ENCODE results near the gene BMAL1. TPM values are rescaled to one million over a fixed set of nuclear protein-coding genes. Genes with fewer than 3 reads are reported as not detected.

BMAL1 gene
- total and polyA plus RNA-seq, 8 donors: 7.1 to 132 (median 16.4) TPM

- Histone ChIP-seq H3K27ac (peak overlapping the region; percentile 91 to 97 (median 92)), H3K4me1 (peaks cover 0 to 57% (median 37%) of the 10 kb centered on the region in 4 donors), H3K9me3 (no peaks in the 10 kb centered on the region), H3K4me3 (peak overlapping the region; percentile 78 to 97 (median 94)), H3K27me3 (peaks cover 0 to 6% (median 0%) of the 10 kb centered on the region in 3 donors), H3K36me3 (no peaks in the 10 kb centered on the region)
- no peak for DNase-seq
- TF ChIP-seq EP300 (IDR thresholded peaks at IDR 0.05): no peak
- no peak for TF ChIP-seq POLR2A (IDR thresholded peaks at IDR 0.05)
- TF ChIP-seq POLR2AphosphoS5 (IDR thresholded peaks at IDR 0.05): no peak
- TF ChIP-seq, protein P1, sequence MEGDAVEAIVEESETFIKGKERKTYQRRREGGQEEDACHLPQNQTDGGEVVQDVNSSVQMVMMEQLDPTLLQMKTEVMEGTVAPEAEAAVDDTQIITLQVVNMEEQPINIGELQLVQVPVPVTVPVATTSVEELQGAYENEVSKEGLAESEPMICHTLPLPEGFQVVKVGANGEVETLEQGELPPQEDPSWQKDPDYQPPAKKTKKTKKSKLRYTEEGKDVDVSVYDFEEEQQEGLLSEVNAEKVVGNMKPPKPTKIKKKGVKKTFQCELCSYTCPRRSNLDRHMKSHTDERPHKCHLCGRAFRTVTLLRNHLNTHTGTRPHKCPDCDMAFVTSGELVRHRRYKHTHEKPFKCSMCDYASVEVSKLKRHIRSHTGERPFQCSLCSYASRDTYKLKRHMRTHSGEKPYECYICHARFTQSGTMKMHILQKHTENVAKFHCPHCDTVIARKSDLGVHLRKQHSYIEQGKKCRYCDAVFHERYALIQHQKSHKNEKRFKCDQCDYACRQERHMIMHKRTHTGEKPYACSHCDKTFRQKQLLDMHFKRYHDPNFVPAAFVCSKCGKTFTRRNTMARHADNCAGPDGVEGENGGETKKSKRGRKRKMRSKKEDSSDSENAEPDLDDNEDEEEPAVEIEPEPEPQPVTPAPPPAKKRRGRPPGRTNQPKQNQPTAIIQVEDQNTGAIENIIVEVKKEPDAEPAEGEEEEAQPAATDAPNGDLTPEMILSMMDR (IDR thresholded peaks at IDR 0.05): no peak
- intact Hi-C loops (cut with DNase I; ENCODE audit: low total_unique reads): no loop called here
- 5 to 24% (median 9%) methylated on average over 17 to 61 of the region's 61 CpGs for WGBS, 5 donors
Observed at GRCh38 chr11:13278609-13279486, 1.3 kb downstream of the BMAL1 start.

- DNase-seq: no peak
- Histone ChIP-seq H3K9me3 (no peaks in the 10 kb centered on the region), H3K4me1 (peaks cover 0 to 57% (median 38%) of the 10 kb centered on the region in 4 donors), H3K27ac (no peak overlapping the region), H3K27me3 (peaks cover 0 to 5% (median 0%) of the 10 kb centered on the region in 3 donors), H3K36me3 (no peaks in the 10 kb centered on the region), H3K4me3 (peak overlapping the region in 3 of 4 donors; percentile 92 to 97 (median 95))
- WGBS, 5 donors: 63 to 82% (median 72%) methylated on average over 3 of the region's 3 CpGs
- intact Hi-C loops (cut with DNase I; ENCODE audit: low total_unique reads): no loop called here
- TF ChIP-seq, protein P1 (IDR thresholded peaks at IDR 0.05): no peak
- TF ChIP-seq EP300 (IDR thresholded peaks at IDR 0.05) (no peak), POLR2A (IDR thresholded peaks at IDR 0.05) (no peak), POLR2AphosphoS5 (IDR thresholded peaks at IDR 0.05) (no peak)
Observed at GRCh38 chr11:13279487-13279834, 1.9 kb downstream of the BMAL1 start.

DNA sequence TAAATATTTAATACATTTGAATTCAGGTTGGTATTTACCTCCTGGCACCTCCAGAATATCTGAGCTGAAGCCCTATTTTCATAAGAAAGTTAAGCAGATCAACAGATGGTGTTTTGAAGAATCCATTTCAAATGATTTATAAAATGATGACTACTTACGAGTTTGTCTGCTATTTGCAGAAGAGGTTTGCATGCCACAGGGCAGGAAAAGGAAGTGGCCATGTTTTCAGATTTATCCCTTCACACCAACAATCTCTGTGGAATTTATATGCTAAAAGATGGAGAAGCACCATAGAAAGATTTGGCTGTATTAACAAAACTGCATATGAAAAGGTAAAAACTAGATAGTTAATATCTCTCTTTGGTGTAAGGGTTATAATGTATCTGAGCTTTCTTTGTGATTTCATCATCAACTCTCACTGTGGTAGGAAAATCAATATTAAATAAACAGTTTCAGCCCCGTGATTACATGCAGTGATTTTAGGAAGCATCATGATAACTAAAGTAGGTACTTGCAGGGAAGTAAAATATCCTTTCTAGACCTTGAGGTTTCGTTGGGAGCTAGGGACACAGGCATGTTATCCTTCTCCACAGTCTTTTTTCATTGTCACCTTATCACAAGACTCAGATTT lies 2.6 kb downstream of the BMAL1 start:
- WGBS, 5 donors: 56 to 63% (median 62%) methylated on average over 3 of the region's 3 CpGs
- no peak for DNase-seq
- H3K4me1 ChIP-seq: peaks cover 0 to 57% (median 39%) of the 10 kb centered on the region in 4 donors
- H3K9me3 ChIP-seq: no peaks in the 10 kb centered on the region
- no peak for TF ChIP-seq EP300 (IDR thresholded peaks at IDR 0.05)
- no peak overlapping the region for H3K27ac ChIP-seq
- intact Hi-C loops (cut with DNase I; ENCODE audit: low total_unique reads): loop anchor here (10.0 kb wide), 1 partner anchor 65 kb away; no protein-coding TSS in a partner anchor
- H3K27me3 ChIP-seq: no peaks in the 10 kb centered on the region
- no peak overlapping the region for H3K4me3 ChIP-seq
- H3K36me3 ChIP-seq: no peaks in the 10 kb centered on the region

GRCh38 chr11:13280777-13281176 lies 3.2 kb downstream of the BMAL1 start:
- no peak overlapping the region for H3K4me3 ChIP-seq
- H3K36me3 ChIP-seq: no peaks in the 10 kb centered on the region
- H3K27me3 ChIP-seq: no peaks in the 10 kb centered on the region
- DNase-seq: no peak
- WGBS, 5 donors: 65 to 77% (median 77%) methylated on average over 3 of the region's 3 CpGs
- H3K4me1 ChIP-seq: peaks cover 0 to 56% (median 39%) of the 10 kb centered on the region in 4 donors
- intact Hi-C loops (cut with DNase I; ENCODE audit: low total_unique reads): loop anchor here (10.0 kb wide), 1 partner anchor 64 kb away; no protein-coding TSS in a partner anchor
- no peak for TF ChIP-seq EP300 (IDR thresholded peaks at IDR 0.05)
- TF ChIP-seq POLR2A (IDR thresholded peaks at IDR 0.05): no peak
- TF ChIP-seq, protein P1 (IDR thresholded peaks at IDR 0.05): no peak
- no peak for TF ChIP-seq POLR2AphosphoS5 (IDR thresholded peaks at IDR 0.05)
- H3K27ac ChIP-seq: no peak overlapping the region
- no peaks in the 10 kb centered on the region for H3K9me3 ChIP-seq

Measured in stomach (tissue), 9 donors.